Calu3 (cell line): ENCODE data around the gene BSDC1. TPM values are rescaled to one million over a fixed set of nuclear protein-coding genes. Genes with fewer than 3 reads are reported as not detected.

Source experiments
- BruUV-seq: library from RNA; stranded (reverse); fragments of 400-500 nt; replicated peaks from 2 replicates; lab custom pipeline; 2021; lab: Mats Ljungman, UMichigan
- CTCF ChIA-PET: fragments of 300-600 bp; sonication (Branson Sonifier 250); formaldehyde crosslinking; loops from one replicate; lab custom pipeline; 2022; ENCODE audit warnings: antibody characterized with exemption; lab: Charles Lee
- DNase-seq: peaks from one replicate; pipeline ENCODE4 v3.0.0; 2022
- H3K27ac Mint-ChIP-seq: one replicate; pipeline ENCODE4 v1.8.0; 2022; ENCODE audit warnings: mixed read lengths; ENCODE audit not compliant: unreplicated experiment
- H3K27me3 Mint-ChIP-seq: one replicate; pipeline ENCODE4 v1.8.0; 2022; ENCODE audit warnings: mixed read lengths; ENCODE audit not compliant: unreplicated experiment
- H3K36me3 Mint-ChIP-seq: one replicate; pipeline ENCODE4 v1.8.0; 2022; ENCODE audit warnings: mild to moderate bottlenecking, moderate library complexity, mixed read lengths; ENCODE audit not compliant: insufficient read depth, unreplicated experiment
- H3K4me1 Mint-ChIP-seq: one replicate; pipeline ENCODE4 v1.8.0; 2022; ENCODE audit warnings: mild to moderate bottlenecking, low read depth, mixed read lengths; ENCODE audit not compliant: unreplicated experiment
- H3K4me3 Mint-ChIP-seq: one replicate; pipeline ENCODE4 v1.8.0; 2022; ENCODE audit warnings: mild to moderate bottlenecking, low read depth, moderate library complexity, mixed read lengths; ENCODE audit not compliant: unreplicated experiment
- H3K9me3 Mint-ChIP-seq: one replicate; pipeline ENCODE4 v1.8.0; 2022; ENCODE audit warnings: low read depth, mixed read lengths; ENCODE audit not compliant: unreplicated experiment
- intact Hi-C: fragments of 100-400 bp; cut with micrococcal nuclease; formaldehyde crosslinking; loops from one replicate; pipeline ENCODE4 v1.10.0; 2022; ENCODE audit not compliant: unreplicated experiment
- total RNA-seq: library from RNA; stranded (reverse); gene quantifications from 2 replicates; pipeline ENCODE4 v1.2.3, GENCODE V29; 2022
- TF ChIP-seq, protein P1 (sequence below): fragments of 200-600 bp; IDR thresholded peaks from one replicate; pipeline ENCODE4 v1.8.0; 2022; ENCODE audit warnings: antibody characterized with exemption; ENCODE audit not compliant: unreplicated experiment

BSDC1 gene
- total RNA-seq, 1 experiment from 2014 or later: 49.4 TPM

DNA sequence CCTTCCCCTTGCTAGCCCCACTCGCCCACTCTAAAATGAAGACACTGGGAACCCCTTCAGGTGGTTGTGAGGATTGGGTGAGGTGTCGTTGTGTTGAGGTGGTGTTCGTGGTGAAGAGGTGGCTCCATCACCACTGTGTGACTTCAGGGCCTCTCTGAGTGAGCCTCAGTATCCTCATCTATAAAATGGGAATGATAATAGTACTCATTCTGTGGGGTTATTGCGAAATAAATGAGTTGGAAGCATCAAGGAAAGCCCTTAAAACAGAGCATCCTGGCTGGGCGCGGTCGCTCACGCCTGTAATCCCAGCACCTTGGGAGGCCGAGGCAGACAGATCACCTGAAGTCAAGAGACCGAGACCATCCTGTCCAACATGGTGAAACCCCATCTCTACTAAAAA is 51.5 kb downstream of the BSDC1 start:
- BruUV-seq: no TSS peak
- no peak for DNase-seq
- TF ChIP-seq, protein P1, sequence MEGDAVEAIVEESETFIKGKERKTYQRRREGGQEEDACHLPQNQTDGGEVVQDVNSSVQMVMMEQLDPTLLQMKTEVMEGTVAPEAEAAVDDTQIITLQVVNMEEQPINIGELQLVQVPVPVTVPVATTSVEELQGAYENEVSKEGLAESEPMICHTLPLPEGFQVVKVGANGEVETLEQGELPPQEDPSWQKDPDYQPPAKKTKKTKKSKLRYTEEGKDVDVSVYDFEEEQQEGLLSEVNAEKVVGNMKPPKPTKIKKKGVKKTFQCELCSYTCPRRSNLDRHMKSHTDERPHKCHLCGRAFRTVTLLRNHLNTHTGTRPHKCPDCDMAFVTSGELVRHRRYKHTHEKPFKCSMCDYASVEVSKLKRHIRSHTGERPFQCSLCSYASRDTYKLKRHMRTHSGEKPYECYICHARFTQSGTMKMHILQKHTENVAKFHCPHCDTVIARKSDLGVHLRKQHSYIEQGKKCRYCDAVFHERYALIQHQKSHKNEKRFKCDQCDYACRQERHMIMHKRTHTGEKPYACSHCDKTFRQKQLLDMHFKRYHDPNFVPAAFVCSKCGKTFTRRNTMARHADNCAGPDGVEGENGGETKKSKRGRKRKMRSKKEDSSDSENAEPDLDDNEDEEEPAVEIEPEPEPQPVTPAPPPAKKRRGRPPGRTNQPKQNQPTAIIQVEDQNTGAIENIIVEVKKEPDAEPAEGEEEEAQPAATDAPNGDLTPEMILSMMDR: no peak
- Mint-ChIP-seq H3K9me3 (no peaks in the 10 kb centered on the region), H3K36me3 (peaks cover 9% of the 10 kb centered on the region), H3K4me1 (peaks cover 49% of the 10 kb centered on the region), H3K4me3 (no peak overlapping the region), H3K27ac (no peak overlapping the region), H3K27me3 (peaks cover 13% of the 10 kb centered on the region)
- CTCF ChIA-PET: no interaction called here
- intact Hi-C loops: no loop called here

DNA sequence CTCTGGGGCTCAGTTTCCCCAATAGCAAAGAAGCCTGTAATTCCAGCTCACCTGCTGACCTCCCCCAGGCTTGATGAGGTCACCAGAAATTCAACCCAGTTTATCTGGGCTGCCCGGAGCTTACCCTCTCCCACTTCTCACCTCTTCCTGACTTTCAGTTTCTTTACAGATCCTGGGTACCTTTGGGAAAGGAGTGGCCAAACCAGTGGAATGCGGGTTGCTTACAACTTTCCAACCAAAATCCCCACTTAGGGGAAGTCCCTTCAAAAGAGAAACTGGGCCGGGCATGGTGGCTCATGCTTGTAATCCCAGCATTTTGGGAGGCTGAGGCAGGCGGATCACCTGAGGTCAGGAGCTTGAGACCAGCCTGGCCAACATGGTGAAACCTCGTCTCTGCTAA is 52.3 kb downstream of the BSDC1 start:
- Mint-ChIP-seq H3K4me3 (no peak overlapping the region), H3K27me3 (peaks cover 13% of the 10 kb centered on the region), H3K4me1 (peaks cover 57% of the 10 kb centered on the region), H3K27ac (no peak overlapping the region), H3K36me3 (peaks cover 12% of the 10 kb centered on the region), H3K9me3 (no peaks in the 10 kb centered on the region)
- TF ChIP-seq, protein P1: no peak
- CTCF ChIA-PET: interaction anchor here (1.4 kb wide), 1 partner anchor 20 kb away, joined by 6 read pairs; no protein-coding TSS in a partner anchor
- no TSS peak for BruUV-seq
- peak; percentile 37 for DNase-seq
- intact Hi-C loops: no loop called here

DNA sequence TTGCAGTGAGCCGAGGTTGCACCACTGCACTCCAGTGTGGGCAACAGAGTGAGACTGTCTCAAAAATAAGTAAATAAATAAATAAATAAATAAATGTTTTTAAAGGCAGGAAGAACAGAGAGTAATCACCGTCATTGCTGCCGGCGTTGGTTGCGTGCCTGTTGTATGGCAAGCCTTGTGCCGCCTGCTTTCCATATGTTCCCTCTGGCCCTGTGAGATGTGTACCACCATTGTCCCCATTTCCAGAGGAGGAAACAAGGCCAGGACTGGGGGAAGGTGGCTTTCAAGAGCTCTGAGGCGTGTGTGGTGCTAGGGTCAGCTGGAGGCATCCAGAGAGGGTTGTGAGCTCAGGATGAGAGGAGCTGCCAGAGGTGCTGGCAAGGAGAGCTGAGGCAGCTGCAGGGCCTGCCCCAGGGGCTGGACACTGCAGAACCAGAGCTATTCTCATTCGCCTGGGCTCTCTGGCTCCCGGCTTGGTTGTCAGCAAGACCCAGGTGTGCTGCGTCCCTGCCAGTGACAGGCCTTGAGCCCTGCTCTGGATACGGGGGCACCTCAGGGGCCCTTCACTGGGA is 53.0 kb downstream of the BSDC1 start:
- CTCF ChIA-PET: interaction anchor here (1.4 kb wide), 1 partner anchor 19 kb away, joined by 6 read pairs; no protein-coding TSS in a partner anchor
- Mint-ChIP-seq H3K4me1 (peaks cover 54% of the 10 kb centered on the region), H3K27me3 (peaks cover 9% of the 10 kb centered on the region), H3K9me3 (no peaks in the 10 kb centered on the region), H3K27ac (no peak overlapping the region), H3K4me3 (no peak overlapping the region), H3K36me3 (peaks cover 18% of the 10 kb centered on the region)
- TF ChIP-seq, protein P1: no peak
- intact Hi-C loops: no loop called here
- DNase-seq: no peak
- no TSS peak for BruUV-seq

DNA sequence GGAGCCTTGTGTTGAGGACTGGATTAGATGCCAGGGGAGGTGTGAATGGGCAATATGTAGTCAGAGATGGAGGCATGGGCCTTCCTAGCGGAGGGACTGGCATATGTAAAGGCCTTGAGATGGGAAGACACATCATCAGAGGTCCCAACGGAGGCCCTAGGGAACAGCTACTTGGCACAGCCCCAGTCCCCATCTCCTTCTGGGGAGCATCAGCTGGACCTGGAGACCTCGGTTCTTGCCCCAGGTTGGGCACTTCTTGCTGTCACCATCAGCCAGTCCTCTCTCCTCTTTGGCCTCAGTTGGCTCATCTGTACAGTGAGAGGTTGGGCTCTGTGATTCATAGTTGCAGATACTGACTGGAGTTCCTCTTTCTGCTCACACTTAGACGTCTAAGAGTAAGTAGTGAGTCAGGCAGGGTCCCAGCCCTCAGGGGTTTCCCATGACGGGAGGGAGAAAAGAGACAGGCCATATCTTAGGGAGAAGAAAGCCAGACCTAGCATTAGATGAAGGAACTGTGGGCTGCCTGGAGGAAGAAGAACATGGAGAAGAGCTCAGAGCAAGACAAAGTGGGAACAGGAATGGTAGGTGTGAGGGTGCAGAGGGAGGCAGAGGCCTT is 54.8 kb downstream of the BSDC1 start:
- Mint-ChIP-seq H3K4me1 (peaks cover 37% of the 10 kb centered on the region), H3K9me3 (no peaks in the 10 kb centered on the region), H3K27ac (no peak overlapping the region), H3K27me3 (no peaks in the 10 kb centered on the region), H3K36me3 (peaks cover 28% of the 10 kb centered on the region), H3K4me3 (no peak overlapping the region)
- CTCF ChIA-PET: no interaction called here
- TF ChIP-seq, protein P1: no peak
- no TSS peak for BruUV-seq
- no peak for DNase-seq
- intact Hi-C loops: no loop called here
